LNCAP (cell line): ENCODE results near the gene POLR2L.

Experiments used
- TF ChIP-seq, protein P1 (sequence below): fragments of 450-650 bp; IDR thresholded peaks from 2 replicates; pipeline ENCODE4 v1.5.1; 2017; ENCODE audit warnings: mild to moderate bottlenecking

The POLR2L gene

DNA sequence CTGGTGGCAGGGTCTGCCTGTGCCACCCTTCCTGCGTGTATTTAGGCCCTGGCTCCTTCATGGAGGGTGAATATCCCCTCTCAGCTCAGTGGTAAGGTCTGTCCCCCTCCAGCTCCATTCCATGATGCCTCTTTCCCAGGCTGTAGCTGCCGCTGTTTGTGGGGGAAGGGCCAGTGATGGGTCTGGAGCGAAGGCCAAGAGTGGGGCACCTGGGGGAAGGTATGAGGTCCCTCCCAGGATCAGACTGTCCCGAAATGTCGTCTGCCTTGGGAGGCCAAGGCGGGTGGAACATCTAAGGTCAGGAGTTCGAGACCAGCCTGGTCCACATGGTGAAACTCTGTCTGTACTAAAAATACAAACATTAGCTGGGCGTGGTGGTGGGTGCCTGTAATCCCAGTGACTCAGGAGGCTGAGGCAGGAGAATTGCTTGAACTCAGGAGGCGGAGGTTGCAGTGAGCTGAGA is 8.4 kb downstream of the POLR2L start:
- TF ChIP-seq, protein P1, sequence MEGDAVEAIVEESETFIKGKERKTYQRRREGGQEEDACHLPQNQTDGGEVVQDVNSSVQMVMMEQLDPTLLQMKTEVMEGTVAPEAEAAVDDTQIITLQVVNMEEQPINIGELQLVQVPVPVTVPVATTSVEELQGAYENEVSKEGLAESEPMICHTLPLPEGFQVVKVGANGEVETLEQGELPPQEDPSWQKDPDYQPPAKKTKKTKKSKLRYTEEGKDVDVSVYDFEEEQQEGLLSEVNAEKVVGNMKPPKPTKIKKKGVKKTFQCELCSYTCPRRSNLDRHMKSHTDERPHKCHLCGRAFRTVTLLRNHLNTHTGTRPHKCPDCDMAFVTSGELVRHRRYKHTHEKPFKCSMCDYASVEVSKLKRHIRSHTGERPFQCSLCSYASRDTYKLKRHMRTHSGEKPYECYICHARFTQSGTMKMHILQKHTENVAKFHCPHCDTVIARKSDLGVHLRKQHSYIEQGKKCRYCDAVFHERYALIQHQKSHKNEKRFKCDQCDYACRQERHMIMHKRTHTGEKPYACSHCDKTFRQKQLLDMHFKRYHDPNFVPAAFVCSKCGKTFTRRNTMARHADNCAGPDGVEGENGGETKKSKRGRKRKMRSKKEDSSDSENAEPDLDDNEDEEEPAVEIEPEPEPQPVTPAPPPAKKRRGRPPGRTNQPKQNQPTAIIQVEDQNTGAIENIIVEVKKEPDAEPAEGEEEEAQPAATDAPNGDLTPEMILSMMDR = no peak

DNA sequence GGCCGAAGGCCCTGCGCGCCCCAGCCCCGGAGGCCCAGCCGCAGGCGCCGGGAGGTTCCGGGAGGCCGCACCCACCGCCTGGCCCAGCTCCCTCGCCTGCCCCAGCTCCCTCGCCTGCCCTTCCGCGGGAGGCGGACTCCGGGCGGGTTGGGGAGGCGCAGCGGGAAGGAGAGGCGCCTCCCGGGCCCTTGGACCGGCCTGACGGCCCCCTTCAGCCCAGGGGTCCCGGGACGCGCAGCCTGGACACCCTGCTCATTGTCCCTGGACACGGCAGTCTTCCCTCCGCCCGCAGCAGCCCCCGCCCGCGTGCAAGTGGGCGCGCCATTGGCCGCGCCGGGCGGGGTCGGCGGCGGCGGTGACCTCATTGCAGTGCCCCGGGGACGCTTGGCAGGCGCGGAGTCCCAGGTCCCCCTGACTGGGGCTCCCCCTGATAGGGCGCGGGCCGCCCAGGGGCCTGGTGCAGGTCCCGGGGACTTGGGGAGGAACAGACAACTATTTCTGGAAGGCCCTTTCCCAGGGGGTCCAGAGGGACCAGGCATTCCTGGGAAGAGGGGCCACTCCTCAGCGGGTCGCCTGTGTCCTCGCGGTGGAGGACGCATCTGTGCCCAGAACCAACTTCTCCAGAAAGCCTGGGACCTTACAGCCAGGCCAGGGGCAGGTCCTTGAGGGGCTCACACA is 9.1 kb downstream of the POLR2L start:
- TF ChIP-seq, protein P1 = no peak

DNA sequence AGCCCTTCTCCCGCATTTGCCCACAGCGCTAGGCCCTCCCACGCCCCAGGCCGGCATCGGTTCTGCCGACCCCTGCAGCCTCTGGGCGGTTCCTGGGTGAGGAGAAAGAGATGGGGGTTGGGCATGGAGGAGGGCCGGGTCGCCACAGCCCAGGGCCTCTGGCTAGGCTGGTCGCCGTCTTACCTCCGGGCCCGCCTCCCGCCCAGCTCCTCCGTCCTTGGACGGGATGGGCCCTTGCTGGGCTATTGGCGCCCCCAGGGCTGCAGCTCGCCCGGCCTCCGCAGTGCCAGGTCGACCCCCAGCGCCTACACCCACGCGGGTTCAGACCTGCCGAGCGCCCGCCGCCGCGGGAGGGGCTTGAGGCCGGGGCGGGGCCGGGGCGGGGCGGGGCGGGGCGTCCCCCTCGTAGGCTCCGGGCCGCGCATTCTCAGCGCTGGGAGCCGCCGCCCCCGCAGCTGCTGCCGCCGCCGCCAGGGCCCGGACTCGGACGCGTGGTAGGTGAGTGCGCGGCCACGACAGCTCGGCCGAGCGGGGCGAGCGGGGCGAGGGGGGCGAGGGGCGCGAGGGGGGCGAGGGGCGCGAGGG is 9.7 kb downstream of the POLR2L start, which contains the start of gene CD151:
Gene CD151, plus strand, starts transcription at position 424 of the 585 bp plus-strand sequence. CDS start 3,118 bp downstream, outside the sequence.
- TF ChIP-seq, protein P1 = no peak

DNA sequence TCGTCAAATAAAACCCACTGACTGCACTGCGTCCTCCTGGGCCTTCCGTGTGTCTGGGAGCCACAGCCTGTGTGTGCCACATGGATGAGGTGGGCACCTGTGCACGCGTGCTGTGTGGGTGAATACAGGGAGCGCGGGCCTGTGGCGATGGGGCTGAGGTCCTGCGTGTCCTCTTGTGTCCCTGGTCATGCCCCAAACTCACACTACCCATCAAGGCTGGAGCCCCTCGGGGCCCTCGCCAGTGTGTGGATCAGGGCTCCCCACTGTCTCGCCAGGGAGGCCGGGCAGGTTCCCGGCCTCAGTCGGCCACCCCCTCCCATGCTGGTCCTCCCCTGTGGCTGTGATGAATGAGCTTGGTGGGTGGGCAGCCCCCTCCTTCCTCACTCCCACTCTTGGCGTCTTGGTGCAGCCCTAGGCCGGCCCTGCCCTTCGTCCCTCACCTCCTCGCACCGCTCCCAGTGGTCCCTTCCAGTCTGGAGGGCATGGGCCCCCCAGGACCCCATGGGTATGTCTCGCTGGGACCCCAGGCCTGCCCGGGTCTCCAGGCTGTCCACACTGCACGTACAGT is 10.3 kb downstream of the POLR2L start:
- TF ChIP-seq, protein P1 = no peak

DNA sequence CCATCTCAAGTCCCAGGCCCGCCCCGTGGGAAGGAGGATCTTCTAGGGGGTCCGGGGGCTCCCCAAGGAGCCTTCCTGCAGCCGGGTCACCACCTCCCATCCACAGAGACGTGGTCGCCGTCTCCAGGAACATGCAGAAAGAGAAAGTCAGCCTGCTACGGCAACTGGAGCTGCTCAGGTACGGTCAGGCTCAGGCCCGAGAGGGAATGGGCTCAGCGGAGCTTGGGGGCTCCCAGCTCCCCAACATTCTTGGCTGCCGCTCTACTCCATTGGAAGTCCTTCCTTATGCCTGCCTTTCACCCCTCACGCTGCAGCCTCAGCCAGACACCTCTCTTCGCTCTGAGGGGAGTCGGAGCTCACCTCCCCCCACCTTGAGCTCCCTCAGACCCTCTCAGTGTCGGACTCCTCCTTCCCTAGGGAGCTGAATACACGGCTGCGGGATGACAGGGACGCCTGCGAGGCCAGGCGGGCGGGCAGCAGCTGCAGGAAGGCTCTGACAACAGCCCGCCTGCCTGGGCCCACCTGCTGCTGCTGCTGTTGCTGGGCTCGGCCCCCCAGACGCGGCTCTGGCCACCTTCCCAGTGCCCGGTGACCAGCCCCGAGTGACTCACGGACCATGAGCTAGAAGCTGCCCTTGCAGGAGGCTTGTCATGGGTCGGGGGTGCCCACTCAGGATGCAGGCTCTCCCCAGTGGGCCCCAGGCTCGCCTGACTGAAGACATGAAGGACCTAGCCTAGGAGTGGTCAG is 11.0 kb downstream of the POLR2L start:
- TF ChIP-seq, protein P1 = no peak

DNA sequence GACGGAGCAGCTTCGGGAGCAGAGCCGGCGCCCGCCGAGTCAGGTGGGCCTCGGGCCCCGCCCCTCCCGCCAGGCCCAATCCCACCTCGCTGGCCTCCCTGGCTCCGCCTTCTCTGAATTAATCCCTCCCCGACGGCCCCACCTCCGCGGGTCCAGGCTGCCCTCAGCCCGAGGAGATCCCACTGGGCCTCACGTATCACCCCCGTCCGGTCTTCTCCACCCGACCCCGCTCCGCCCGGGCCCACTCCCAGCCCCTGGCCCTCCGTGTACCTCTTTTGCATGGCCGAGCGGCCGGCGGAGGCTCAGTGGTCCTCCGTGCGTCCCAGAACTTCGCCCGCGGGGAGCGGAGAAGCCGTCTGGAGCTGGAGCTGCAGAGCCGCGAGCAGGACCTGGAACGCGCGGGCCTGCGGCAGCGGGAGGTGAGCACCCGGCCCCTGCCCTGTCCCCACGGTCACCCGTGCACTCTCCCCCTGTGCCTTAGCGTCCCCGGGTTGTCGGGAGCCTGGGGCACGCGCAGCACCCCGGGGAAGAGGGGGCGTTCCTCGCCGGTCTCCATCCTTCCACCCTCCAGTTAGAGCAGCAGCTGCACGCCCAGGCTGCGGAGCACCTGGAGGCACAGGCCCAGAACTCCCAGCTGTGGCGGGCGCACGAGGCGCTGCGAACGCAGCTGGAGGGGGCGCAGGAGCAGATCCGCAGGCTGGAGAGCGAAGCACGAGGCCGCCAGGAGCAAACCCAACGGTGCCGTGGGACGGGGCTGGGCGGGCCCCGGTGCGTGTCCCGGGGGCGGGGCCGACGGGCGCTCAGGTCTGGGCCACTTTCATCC is 11.8 kb downstream of the POLR2L start:
- TF ChIP-seq, protein P1 = no peak

DNA sequence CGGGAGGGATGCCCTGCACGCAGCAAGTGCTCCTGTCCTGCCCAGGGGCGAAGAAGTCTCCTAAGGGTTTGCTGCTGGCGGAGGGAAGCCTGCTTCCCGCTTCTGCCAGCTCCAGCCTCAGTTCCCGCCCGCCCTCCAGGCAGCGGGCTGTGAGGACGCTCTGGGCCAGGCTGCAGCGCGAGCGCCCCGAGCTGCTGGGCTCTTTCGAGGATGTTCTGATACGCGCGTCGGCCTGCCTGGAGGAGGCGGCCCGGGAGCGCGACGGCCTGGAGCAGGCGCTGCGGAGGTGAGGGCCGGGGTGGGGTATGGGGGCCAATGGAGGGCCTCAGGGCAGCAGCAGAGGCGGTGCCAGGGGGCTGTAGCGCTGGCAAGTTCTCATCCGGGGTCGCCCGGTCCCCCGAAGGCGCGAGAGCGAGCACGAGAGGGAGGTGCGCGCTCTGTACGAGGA is 12.5 kb downstream of the POLR2L start:
- TF ChIP-seq, protein P1 = no peak
